NCI-H510A treated with DMSO at 0.1 percent for 48 hours (cell line): ENCODE measurements around the gene SUGP1.
"Not testable (repeated sequence)": the region's sequence is repeated elsewhere in the genome, so short reads cannot be mapped to it uniquely, and the experiment has no call there.

Experiments
- DNase-seq: peaks from one replicate; lab custom pipeline; 2025; lab: John Stamatoyannopoulos, UW

Gene SUGP1, protein sequence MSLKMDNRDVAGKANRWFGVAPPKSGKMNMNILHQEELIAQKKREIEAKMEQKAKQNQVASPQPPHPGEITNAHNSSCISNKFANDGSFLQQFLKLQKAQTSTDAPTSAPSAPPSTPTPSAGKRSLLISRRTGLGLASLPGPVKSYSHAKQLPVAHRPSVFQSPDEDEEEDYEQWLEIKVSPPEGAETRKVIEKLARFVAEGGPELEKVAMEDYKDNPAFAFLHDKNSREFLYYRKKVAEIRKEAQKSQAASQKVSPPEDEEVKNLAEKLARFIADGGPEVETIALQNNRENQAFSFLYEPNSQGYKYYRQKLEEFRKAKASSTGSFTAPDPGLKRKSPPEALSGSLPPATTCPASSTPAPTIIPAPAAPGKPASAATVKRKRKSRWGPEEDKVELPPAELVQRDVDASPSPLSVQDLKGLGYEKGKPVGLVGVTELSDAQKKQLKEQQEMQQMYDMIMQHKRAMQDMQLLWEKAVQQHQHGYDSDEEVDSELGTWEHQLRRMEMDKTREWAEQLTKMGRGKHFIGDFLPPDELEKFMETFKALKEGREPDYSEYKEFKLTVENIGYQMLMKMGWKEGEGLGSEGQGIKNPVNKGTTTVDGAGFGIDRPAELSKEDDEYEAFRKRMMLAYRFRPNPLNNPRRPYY

DNA sequence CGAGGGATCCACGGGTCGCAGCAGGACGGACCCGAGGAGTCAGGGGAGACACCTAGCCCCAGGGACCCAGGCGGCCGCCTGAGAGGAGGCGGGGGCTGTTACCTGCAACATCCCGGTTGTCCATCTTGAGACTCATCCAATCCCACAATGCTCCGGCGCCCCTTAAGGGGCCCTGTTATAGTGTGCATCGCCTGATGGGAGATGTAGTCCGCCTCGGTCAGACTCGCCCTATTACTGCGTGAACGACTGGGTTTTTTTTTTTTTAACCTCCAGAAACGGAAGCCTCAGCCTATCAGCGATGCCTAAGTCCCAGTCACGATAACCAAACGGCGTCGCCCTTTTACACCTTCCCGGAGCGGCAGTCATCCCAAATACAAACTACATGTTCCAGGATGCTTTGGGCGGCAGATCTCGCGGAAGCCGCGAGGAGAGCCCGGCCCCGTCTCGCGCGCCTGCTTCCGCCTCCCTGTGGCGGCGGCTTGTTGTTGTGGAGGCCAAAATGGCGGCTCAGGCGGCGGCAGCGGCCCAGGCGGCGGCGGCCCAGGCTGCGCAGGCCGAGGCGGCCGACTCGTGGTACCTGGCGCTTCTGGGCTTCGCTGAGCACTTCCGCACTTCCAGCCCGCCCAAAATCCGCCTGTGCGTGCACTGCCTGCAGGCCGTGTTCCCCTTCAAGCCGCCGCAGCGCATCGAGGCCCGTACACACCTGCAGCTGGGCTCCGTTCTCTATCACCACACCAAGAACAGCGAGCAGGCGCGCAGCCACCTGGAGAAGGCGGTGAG lies at the start of gene SUGP1, which contains the start of gene MAU2:
Gene SUGP1 (minus strand): TSS at position 149 of the 780 bp plus-strand sequence. CDS start 13 bp downstream, at position 136.
Gene MAU2 (plus strand): TSS at position 469 of the 780 bp plus-strand sequence. CDS start 31 bp downstream, at position 500.
- peak; percentile 93 for DNase-seq

DNA sequence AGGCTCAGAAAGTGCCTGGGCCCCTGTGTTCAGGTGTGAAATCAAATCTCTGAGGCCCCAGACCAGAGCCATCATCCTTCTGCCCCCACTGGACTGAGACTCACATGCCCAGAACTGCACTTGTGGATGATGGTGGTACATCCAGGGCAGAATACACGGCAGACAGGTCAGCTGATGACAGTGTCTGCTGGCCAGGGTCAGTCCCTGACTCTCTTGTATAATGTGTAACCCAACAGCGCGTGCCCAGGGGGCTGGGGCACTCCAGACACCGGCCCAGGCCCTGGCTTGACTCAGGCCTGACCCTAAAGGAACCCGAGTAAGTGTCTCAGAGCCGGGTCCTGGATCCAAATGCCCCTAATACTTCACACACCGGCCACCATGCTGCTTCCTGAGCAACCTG lies 47.8 kb upstream of the SUGP1 start:
- no peak for DNase-seq

DNA sequence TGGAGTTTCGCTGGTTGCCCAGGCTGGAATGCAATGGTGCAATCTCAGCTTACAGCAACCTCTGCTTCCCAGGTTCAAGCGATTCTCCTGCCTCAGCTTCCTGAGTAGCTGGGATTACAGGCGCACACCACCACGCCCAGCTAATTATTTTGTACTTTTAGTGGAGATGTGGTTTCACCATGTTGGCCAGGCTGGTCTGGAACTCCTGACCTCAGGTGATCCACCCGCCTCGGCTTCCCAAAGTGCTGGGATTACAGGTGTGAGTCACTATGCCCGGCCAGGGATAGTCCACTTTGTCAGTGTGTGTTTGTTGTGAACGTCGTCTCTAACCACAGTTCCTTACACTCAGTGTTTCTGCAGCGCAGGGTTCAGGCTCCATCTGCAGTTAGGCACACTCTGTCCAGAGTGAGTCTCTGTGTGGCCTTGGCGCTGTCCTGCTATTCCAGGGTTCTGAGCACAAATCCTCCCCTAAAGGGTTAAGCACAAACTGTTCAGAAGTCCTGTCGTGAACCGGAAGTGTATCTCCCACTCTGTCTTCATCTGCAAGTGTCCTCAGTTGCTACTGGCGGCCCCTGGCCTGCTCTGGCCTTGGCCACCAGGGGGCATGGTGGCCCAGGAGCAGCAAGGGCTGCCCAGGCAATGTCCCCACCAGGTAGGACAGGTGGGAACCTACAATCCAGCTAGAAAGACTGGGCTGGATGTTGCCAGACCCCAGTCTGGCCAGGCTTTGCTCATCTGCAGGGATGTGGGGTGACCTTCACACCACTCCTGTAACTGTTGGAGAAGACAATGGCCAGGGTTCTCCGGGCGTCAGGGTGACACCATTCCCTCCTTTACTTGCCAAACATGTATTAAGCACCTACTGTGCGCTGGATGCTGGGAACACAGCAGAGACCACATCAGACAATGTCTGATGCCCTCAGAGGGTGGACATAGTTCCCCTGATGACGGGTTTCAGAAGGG lies 46.4 kb upstream of the SUGP1 start:
- peak; percentile 85 for DNase-seq

DNA sequence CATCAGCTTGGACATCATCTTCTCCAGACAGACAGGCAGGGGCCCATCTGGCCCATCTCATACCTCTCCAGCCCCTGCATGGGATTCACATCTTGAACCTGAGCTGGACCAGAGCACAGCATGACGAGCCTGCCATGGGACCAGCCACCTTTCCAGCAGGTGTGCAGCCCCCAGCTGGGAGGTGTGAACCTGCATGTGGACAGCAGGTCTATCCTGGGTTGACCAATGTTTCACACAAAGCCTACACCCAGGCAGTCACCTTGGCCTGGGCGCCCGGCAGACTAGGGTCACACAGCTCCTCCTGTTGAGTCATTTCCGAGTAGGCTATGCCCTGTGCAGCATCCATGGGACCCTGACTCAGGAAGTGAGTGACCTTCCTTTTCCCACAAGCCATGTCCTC lies 41.8 kb upstream of the SUGP1 start:
- DNase-seq: no peak

DNA sequence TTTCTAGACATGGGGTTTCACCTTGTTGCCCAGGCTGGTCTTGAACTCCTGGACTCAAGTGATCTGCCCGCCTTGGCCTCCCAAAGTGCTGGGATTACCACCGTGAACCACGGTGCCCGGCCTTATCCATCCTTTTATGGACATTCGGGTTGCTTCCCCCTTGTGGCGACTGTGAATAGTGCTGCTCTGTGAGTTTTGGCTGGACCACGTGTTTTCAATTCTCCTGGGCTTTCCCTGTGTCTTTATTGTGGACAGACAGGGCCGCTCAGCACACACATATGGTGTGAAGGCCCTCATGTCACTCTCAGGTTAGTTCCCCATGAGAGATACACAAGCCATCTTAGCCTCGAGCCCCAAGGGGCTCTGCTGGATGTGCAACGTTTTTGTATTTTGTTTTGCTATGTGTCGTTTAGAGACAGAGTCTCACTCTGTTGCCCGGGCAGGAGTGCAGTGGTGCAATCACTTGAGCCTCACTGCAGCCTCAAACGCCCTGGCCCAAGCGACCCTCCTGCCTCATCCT lies 40.8 kb upstream of the SUGP1 start:
- peak; percentile 61 for DNase-seq

DNA sequence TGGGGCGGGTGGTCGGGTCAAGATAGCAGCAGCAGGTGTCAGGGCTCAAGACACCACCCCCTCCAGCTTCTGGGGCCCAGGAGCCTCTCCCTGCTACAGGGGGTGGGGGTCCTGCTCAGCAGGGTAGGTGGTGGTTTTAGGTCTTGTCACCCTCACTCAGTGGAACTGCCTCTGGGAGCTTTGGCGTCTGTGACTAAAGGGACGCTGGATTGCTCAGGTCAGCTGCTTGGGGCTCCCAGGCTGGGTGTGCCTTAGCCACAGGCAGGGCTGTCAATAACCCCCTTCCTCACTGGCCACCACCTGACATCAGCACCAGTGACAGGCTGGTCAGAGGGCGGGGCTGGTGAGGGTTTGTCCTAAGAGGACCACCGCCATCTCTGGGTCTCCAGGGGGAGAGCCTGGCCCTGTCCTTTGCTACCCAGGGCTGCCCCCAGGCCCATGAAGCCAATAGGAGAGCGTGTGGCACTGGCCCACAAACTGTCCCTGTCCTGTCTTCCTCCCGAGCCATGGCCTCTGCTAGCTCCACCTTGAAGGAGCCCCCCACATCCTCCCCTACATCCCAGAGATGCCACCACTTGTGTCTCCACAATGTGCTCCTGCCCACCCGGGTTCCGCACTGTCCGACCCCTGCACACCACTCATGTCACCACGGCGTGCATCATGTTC lies 36.7 kb upstream of the SUGP1 start:
- no peak for DNase-seq

DNA sequence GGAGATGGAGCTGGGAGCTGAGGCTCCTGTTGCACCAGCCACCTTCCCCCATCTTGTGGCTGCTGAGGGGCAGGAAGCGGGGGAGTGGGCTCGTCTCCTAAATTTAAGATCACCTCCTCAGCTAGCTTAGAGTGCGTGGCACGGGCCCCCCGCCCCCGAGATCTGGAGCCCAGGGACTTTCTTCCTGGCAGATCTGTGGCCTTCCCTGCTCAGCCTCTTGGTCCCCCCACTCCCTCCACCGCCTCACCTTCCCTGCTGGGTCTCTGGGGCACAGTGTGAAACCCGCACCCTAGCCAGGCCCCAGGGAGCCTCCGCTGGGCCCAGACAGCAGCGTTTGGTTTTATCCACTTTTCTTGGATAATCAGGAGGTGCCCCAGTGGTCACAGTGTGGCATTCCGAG lies 36.2 kb upstream of the SUGP1 start:
- no peak for DNase-seq

DNA sequence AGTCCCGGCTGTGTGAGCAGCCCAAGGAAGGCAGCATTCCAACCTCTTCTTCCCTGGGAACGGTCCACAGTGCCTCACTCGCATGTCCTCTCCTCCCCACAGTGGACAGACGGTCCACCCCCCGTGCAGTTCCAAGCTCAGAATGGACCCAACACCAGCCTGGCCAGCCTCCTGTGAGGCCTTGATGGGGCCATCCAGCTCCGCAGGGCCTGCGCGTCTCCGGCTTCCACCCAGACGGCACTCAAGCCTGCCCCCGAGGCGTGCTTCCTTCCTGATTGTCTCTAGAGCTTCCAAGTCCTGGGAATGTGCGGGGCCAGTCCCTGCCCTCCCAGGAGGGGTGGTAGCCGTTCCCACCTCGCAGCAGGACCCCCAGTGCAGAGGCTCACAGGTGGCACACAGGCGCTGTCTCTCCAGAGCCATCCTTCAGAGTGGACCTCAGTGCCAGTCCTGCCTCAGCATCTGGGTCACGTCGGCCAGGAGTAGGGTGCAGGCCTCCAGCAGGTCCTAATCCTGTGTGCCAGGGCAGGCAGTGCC lies 35.4 kb upstream of the SUGP1 start:
- DNase-seq: no peak

DNA sequence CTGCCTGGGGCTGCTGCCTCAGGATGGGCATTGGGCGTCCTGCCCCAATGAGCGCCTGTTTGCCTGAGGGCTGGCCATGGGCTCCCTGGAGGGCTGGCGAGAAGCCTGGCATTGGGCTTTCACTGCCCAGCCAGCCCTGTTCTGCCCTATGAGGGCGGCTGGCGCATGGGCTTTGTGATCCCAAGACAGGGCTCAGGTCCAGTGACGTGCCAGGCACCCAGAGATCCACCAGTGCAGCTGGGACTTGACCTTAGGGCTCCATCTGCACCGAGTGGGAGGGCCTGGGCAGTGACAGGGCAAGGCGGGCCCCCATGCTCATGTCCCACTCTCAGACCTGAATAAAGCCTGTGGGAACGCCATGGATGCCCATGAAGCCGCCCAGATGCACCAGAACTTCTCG lies 34.6 kb upstream of the SUGP1 start:
- DNase-seq: no peak

DNA sequence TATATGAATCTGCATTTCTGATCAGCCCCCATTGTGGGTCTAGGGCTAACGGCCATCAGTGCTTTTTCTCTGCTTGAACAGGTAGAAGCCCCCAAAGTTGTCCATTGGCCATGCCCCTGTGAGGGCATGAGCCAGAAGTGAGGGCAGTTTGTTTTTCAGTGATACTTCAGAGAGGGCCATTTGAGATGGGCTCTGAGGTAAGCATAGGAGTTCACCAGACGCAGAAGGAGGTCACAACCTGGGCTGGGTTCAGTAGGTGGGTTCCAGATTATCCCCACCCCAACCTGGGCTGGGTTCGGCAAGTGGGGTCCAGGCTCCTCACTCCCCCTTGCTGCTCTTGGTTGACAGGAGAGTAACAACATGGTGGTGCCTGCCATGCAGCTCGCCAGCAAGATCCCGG lies 33.7 kb upstream of the SUGP1 start:
- DNase-seq: no peak

DNA sequence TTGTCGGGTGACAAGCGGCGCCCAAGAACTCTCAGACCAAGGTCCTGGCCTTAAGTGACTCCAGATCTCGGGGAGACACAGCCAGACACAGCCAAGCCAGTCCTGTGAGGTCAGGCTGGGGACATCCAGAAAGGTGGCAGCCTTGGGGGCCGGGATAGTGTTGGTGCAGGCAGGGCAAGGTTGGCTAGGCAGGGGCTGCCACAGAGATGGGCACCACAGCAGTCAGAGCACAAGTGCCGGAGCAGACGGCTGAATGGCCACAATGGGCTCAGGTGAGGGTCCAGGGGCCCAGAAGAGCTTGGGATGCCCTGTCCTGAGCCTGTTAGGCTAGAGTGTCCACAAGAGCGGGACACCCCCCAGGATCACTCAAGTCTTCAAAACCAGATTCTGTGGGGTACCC lies 32.5 kb upstream of the SUGP1 start:
- no peak for DNase-seq

DNA sequence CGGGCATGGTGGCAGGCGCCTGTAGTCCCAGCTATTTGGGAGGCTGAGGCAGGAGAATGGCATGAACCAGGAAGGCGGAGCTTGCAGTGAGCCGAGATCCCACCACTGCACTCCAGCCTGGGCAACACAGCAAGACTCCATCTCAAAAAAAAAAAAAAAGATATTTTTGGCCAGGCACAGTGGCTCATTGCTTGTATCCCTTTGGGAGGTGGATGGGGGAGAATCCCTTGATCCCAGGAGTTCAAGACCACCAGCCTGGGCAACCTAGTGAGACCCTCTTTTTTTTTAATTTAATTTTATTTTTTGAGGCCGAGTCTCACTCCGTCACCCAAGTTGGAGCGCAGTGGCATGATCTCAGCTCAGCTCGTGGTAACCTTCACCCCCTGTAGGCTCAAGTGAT lies 30.4 kb upstream of the SUGP1 start:
- not testable (repeated sequence) for DNase-seq

DNA sequence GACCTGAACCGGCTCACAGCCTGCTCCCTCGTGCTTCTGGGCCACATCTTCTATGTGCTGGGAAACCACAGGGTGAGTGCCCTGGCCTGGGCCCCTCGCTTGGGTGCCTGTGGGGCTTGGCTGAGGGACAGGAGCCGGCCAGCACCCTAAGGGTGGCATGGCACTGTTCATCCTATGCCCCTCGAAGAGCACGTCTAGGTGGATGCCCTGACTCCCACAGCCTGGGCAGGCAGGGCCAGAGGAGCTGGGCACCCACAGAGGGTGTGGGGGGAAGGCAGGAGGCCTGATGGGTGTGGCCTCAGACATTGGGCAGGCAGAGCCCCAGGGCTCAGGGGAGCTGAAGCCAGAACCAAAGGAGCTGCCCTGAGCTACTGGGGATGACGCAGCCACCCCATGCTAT lies 29.1 kb upstream of the SUGP1 start:
- no peak for DNase-seq

DNA sequence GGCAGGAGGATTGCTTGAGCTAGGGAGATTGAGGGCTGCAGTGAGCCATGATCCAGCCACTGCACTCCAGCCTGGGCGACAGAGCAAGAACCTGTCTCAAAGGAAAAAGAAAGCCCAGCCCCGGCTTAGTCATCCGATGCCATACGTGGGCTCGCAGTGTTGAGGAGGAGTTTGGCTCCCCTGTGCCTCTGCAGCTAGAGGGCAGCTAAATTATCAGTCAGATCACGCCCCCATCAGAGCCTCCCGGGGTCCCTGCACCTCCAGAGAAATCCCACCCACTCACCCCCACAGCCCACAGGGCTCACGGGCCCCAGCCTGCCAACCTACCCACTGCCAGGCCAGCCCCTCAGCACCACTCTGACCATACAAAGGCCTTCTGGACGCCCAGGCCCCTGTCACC lies 28.0 kb upstream of the SUGP1 start:
- DNase-seq: no peak

DNA sequence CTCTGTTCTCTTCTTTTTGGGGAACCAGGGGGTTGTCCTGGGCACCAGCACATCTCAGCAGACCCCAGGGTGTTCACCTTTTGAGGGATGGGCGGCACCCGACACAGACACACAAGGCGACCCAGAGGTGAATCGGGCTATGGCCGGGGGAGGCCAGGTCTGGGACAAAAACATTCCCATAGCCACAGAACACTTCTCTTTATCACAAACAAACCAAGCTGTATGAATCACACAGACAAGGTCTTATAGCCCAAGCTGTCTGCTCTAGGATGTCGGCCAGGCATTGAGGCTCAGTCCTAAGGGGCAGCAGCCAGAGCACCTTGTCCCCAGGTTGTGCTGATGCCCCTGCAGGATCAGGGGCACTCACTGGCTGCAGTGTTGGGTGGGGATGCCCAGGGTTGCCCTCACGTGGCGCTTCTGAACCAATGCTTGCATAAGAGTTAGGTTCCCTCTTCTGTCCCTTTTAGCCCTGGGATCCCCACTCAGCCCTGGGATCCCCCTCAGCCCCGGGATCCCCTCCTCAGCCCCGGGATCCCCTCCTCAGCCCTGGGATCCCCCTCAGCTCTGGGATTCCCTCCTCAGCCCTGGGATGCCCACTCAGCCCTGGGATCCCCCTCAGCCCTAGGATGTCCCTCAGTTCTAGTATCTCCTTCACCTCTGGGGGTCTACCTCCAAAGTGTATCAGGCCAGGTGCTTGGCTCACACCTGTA lies 27.2 kb upstream of the SUGP1 start:
- DNase-seq: no peak

DNA sequence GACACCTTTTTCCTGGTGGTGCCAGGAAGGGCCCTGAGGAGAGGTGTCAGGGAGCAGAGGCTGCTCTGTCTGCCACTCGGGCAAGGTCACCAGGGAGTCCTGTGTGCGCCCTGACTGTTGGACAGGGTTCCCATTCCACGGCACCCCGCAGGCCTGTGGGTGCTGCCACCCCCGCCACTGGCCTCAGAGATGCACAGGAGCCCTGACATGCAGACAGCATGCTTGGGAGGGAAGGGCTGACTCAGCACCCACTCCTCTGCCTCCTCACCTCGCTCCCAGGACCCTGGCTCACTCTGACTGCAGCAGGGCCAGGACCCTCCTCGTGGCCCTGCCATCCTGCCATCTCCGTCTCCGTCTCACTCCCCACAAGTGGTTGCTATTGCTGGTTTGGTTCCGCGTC lies 25.7 kb upstream of the SUGP1 start:
- no peak for DNase-seq

DNA sequence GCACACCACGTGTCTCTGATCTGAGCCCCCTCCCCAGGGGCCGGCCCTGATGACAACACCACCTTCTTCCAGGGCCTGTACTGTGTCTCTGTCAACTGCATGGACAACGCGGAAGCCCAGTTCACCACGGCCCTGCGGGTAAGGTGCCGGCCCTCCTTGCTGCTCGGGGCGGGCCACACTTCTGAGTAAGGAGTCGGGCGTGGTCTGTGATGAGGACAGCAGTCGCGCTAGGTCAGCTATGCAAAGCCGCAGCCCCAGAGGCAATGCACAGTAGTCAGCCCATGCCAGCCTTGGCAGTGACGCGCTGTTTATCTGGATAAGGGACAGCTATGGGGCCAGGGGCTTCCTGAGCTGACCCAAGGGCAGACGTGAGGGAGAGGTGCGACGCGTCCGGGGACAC lies 24.9 kb upstream of the SUGP1 start:
- DNase-seq: no peak

DNA sequence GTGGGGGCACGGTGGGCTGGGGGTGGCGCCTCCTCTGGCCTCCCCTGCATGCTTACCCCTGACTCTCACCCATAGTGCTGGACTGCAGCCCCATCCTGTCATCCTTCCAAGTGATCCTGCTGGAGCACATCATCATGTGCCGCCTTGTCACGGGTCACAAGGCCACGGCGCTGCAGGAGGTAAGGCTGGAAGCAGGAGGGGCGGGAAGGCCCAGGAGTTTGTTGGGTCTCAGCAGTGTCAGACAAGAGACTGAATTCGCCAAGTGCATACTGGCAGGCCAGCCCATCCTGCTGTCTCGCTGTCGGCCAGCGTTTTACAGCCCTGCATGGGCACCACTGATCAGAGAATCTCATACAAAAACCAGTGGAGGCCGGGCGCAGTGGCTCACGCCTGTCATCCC lies 23.5 kb upstream of the SUGP1 start:
- no peak for DNase-seq

DNA sequence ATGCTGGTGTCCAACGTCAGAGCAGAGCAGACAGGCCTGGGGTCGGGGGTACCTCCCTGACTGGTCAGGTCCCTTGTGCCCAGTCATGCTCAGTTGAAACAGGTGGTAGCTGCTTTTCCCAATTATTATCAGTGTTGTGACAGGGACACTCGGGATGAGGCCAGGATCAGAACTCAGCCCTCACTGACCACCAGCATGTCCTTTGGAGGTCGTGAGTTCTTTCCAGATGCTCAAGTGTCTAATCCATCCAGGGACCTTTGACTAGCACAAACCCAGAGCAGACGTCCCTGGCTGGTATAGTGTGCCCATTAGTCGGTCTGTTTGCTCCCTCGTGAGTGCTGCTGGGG lies 22.7 kb upstream of the SUGP1 start:
- no peak for DNase-seq
